Heart left ventricle (tissue), 16 donors: ENCODE data around the gene ADCY9. TPM values are rescaled to one million over a fixed set of nuclear protein-coding genes. Genes with fewer than 3 reads are reported as not detected.

Experiments used
- ATAC-seq, 4 donors: fragments of 200-7000 bp; cut with Tn5 transposase; one replicate each; pipeline ENCODE4 v1.9.1; 2020 to 2022; ENCODE audit warnings: moderate library complexity in 4 of 4, mild to moderate bottlenecking in 3 of 4, moderate number of reproducible peaks in 1 of 4
- DNase-seq, 5 donors: peaks; one replicate each; pipeline ENCODE4 v3.0.0-alpha.2; 2020
- H3K27ac ChIP-seq, 12 donors: fragments of 200-600 bp; sonication (generic) in 4 of 12; one replicate each; pipeline versions ENCODE4 v1.5.0 to v1.8.0; 2016 to 2022; ENCODE audit warnings: mild to moderate bottlenecking in 2 of 12
- H3K27me3 ChIP-seq, 9 donors: fragments of 200-600 bp; sonication (generic) in 2 of 9; one replicate each; pipeline versions ENCODE4 v1.5.1 to v1.8.0; 2016 to 2022; ENCODE audit warnings: mild to moderate bottlenecking in 3 of 9
- H3K36me3 ChIP-seq, 9 donors: fragments of 200-600 bp; sonication (generic) in 2 of 9; one replicate each; pipeline versions ENCODE4 v1.5.0 to v1.8.0; 2018 to 2022; ENCODE audit warnings: mild to moderate bottlenecking in 2 of 9
- H3K4me1 ChIP-seq, 12 donors: fragments of 200-600 bp; sonication (generic) in 4 of 12; one replicate each; pipeline versions ENCODE4 v1.5.0 to v1.8.0; 2016 to 2022; ENCODE audit warnings: mild to moderate bottlenecking in 3 of 12
- H3K4me3 ChIP-seq, 12 donors: fragments of 200-600 bp; sonication (generic) in 4 of 12; one replicate each; pipeline versions ENCODE4 v1.5.0 to v1.8.0; 2017 to 2022; ENCODE audit warnings: mild to moderate bottlenecking in 9 of 12, moderate library complexity in 4 of 12
- H3K9me3 ChIP-seq, 12 donors: fragments of 200-600 bp; sonication (generic) in 4 of 12; one replicate each; pipeline versions ENCODE4 v1.5.0 to v1.8.0; 2016 to 2022; ENCODE audit warnings: mild to moderate bottlenecking in 1 of 12
- POLR2A ChIP-seq, 2 donors: fragments of 450-650 bp; IDR thresholded peaks; one replicate each; pipeline ENCODE4 v1.6.1; 2017; ENCODE audit warnings: antibody characterized with exemption in 2 of 2, mild to moderate bottlenecking in 2 of 2, moderate library complexity in 2 of 2
- WGBS, 4 donors: extraction: QIAGEN DNeasy Blood & Tissue Kit in 2 of 4; methylation state at CpG; one replicate each; pipeline versions ENCODE4 v1.1.5 to v1.1.7; 2013 to 2018; 5-methylcytosine and 5-hydroxymethylcytosine counted together
- intact Hi-C, 10 donors: fragments of 100-400 bp; cut with DNase I; formaldehyde crosslinking; loops; one replicate each; pipeline versions ENCODE4 v1.11.1 to v1.14.2; 2022
- polyA plus RNA-seq, 2 donors: library from polyadenylated mRNA; stranded (reverse); fragments of 200-250 nt; gene quantifications; one replicate each; pipeline ENCODE4 v1.2.3, GENCODE V29; 2013
- total RNA-seq, 9 donors: library from RNA; depleted of rRNA in 2 of 9; stranded (reverse); fragments of >200 nt in 2 of 9; fragmentation: NEBNext Ultra II Directional in 3 of 9; extraction: Animal tissue kit (Norgen Biotek cat#: 25700) in 3 of 9; gene quantifications; one replicate each; pipeline versions ENCODE4 v1.1.0 to v1.2.4, GENCODE V29; 2016 to 2023
- TF ChIP-seq, protein P1 (sequence below), 12 donors: fragments of 200-600 bp; sonication (generic) in 4 of 12; IDR thresholded peaks; one replicate each; pipeline versions ENCODE4 v1.5.0 to v1.8.0; 2018 to 2022; ENCODE audit warnings: antibody characterized with exemption in 12 of 12, mild to moderate bottlenecking in 5 of 12
- donor health status: ischemic (EF 13 %, LVEDD 7.1; RV severe dilation, severe dysfunction).
- donor health status: healthy with polysubstance abuse.
- donor health status: DM: no; HTN: yes; CAD: no.
- donor health status: DM: no; HTN: no; CAD: no.
- donor health status: ischemic (EF 25% LVEDD 6.9; RV normal size, moderate dysfunction).
- donor health status: ischemic (EF 25% LVEDD 5.7; RV mildly dilated, moderate dysfunction).
- donor health status: healthy.
- donor health status: DM: yes; HTN: yes; CAD: no.
- donor health status: ischemic (EF 35%, LVEDD 5.7; RV mildly dilated, moderate dysfunction).
- donor health status: nonischemic (EF 11% LVEDD 7.7; RV severe dilation, severe dysfunction).
- donor health status: DM: yes; HTN: yes; CAD: no.
- donor health status: PGD.
- donor health status: ischemic (EF 29% LVEDD 5.4; RV normal size, mild dysfunction).
- donor health status: nonischemic (EF 23%, LVEDD 6.1; RV moderate dilation, normal function).

The ADCY9 gene
- total and polyA plus RNA-seq, 11 donors, result 11.8 to 85.8 (median 45.0) TPM

DNA sequence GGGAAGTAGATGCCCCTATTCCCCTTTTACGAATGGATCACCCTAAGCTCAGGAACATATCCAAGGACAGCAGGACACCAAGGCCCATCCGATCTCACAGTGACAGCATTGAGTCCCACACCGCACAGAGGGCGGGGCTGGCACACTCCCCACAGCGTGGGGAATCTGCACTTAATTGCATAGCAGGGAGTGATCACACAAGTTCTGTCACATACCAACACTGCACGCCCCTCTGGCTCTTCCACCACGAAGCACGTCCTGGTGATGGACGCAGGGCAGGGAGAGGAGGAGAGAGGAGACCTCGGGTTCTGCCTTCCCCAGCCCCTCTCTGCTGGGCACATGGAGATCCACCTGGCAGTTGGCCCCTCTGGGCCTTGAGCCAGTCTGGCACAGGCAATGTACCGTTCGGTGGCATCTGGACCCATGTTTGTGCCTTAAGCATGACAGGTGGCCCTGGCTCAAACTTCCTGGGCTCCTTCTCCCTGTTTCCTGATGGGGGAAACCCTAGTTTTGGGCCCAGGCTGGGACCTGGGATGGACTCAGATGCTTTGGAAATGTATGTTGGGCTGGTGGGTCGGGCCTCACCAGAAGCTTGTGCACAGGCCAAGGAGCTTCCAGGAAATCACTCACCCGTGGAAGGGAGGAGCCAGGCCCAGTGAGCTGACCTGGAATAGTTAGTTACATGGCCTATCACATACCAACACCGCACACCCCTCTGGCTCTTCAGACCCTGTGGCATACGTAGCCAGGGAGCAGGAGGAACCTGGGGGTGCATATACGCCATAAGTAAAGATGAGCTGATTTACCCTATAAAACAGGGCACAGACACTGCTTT lies 200.6 kb downstream of the ADCY9 start:
- TF ChIP-seq POLR2A (IDR thresholded peaks at IDR 0.05), result no peak
- TF ChIP-seq, protein P1, sequence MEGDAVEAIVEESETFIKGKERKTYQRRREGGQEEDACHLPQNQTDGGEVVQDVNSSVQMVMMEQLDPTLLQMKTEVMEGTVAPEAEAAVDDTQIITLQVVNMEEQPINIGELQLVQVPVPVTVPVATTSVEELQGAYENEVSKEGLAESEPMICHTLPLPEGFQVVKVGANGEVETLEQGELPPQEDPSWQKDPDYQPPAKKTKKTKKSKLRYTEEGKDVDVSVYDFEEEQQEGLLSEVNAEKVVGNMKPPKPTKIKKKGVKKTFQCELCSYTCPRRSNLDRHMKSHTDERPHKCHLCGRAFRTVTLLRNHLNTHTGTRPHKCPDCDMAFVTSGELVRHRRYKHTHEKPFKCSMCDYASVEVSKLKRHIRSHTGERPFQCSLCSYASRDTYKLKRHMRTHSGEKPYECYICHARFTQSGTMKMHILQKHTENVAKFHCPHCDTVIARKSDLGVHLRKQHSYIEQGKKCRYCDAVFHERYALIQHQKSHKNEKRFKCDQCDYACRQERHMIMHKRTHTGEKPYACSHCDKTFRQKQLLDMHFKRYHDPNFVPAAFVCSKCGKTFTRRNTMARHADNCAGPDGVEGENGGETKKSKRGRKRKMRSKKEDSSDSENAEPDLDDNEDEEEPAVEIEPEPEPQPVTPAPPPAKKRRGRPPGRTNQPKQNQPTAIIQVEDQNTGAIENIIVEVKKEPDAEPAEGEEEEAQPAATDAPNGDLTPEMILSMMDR (IDR thresholded peaks at IDR 0.05), result no peak
- Histone ChIP-seq H3K27me3 (no peaks in the 10 kb centered on the region), H3K36me3 (no peaks in the 10 kb centered on the region), H3K9me3 (peaks cover 0 to 16% (median 0%) of the 10 kb centered on the region in 12 donors), H3K27ac (no peak overlapping the region), H3K4me3 (no peak overlapping the region), H3K4me1 (no peaks in the 10 kb centered on the region)
- 88 to 90% (median 89%) methylated on average over 17 of the region's 17 CpGs for WGBS, 4 donors
- DNase-seq (no peak), ATAC-seq (no peak)
- intact Hi-C loops, result no loop called here

DNA sequence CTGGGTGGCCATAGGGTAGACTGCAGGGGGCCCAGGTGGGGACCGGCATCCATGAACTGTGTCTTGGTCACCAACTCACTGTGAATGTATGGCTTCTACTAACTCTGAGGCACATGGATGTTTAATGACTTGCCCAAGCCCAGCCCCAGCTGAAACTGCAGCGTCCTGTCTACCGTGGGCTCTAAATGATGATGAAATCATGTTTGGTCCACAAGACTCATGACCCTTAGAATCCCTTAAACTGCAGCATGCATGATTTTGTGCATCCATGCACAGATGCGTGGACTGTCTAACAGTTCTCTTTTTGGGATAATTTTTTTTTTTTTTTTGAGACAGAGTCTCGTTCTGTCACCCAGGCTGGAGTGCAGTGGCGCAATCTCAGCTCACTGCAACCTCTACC lies 203.3 kb downstream of the ADCY9 start:
- no peaks in the 10 kb centered on the region for H3K27me3 ChIP-seq
- WGBS, 4 donors, result 75 to 89% (median 86%) methylated on average over 6 of the region's 6 CpGs
- ATAC-seq (no peak), DNase-seq (no peak)
- no peaks in the 10 kb centered on the region for H3K4me1 ChIP-seq
- peaks cover 0 to 4% (median 0%) of the 10 kb centered on the region in 12 donors for H3K9me3 ChIP-seq
- H3K4me3 ChIP-seq, result no peak overlapping the region
- no peak for TF ChIP-seq POLR2A (IDR thresholded peaks at IDR 0.05)
- no peak overlapping the region for H3K27ac ChIP-seq
- intact Hi-C loops, result no loop called here
- H3K36me3 ChIP-seq, result no peaks in the 10 kb centered on the region

Other genes starting within 250 kb of the ADCY9 start
- gene CREBBP, start 235.7 kb downstream of the ADCY9 start, total RNA-seq, result 10 to 100 TPM; 20.0 to 77.6 (median 45.9) TPM
- 10 to 100 TPM; 17.1 TPM for gene CREBBP, start 235.7 kb downstream of the ADCY9 start, polyA plus RNA-seq
- gene SRL, start 125.6 kb upstream of the ADCY9 start, total RNA-seq, result 100 to 1,000 TPM; 372 to 760 (median 534) TPM
- gene SRL, start 125.6 kb upstream of the ADCY9 start, polyA plus RNA-seq, result 100 to 1,000 TPM; 218 to 394 TPM
- gene TFAP4, start 156.6 kb upstream of the ADCY9 start, total RNA-seq, result 1 to 10 TPM; 1.7 to 5.5 (median 3.3) TPM
- gene TFAP4, start 156.6 kb upstream of the ADCY9 start, polyA plus RNA-seq, result 1 to 10 TPM; 2.5 to 3.1 TPM
- gene GLIS2, start 199.6 kb upstream of the ADCY9 start, total RNA-seq, result 10 to 100 TPM in 7 of 9 donors, 1 to 10 TPM in 2; 7.6 to 23.4 (median 12.7) TPM
- 10 to 100 TPM in 1 of 2 donors, 1 to 10 TPM in 1; 7.7 to 14.2 TPM for gene GLIS2, start 199.6 kb upstream of the ADCY9 start, polyA plus RNA-seq
- 10 to 100 TPM; 32.7 to 96.9 (median 60.9) TPM for gene PAM16, start 234.9 kb upstream of the ADCY9 start, total RNA-seq
- gene PAM16, start 234.9 kb upstream of the ADCY9 start, polyA plus RNA-seq, result 100 to 1,000 TPM; 109 to 210 TPM